HL-60 (cell line): ENCODE measurements around the gene LRRC8B.

Experiments
- POLR2AphosphoS5 ChIP-seq: IDR thresholded peaks from 2 replicates; pipeline ENCODE4 v1.6.1; 2012; ENCODE audit warnings: low read depth
- TF ChIP-seq, protein P1 (sequence below): IDR thresholded peaks from one replicate; pipeline ENCODE4 v1.5.1; 2011; ENCODE audit warnings: low read length, control low read depth, inconsistent platforms; ENCODE audit not compliant: insufficient read depth
- TF ChIP-seq, protein P2 (sequence below): IDR thresholded peaks from 2 replicates; pipeline ENCODE4 v1.6.1; 2012; ENCODE audit warnings: low read depth; ENCODE audit not compliant: insufficient replicate concordance

DNA sequence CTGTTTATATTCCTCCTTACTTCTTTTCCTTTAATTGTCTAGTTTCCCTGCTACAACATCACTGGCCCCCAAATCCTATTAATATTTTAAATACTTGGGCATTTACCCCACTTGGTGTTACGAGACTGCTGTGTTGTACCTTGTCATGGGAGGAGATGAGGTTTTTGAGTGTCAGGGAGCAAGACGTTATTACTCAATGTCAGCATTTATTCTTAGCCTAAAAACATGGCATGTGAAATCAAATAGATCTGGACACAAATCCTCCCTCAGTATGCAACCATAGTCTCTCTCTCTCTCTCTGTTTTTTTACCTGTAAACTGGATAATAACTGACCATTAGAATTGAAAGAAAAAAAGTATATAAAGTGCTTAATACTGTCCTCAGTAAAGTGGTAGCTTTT is 4.6 kb downstream of the LRRC8B start:
- TF ChIP-seq, protein P1, sequence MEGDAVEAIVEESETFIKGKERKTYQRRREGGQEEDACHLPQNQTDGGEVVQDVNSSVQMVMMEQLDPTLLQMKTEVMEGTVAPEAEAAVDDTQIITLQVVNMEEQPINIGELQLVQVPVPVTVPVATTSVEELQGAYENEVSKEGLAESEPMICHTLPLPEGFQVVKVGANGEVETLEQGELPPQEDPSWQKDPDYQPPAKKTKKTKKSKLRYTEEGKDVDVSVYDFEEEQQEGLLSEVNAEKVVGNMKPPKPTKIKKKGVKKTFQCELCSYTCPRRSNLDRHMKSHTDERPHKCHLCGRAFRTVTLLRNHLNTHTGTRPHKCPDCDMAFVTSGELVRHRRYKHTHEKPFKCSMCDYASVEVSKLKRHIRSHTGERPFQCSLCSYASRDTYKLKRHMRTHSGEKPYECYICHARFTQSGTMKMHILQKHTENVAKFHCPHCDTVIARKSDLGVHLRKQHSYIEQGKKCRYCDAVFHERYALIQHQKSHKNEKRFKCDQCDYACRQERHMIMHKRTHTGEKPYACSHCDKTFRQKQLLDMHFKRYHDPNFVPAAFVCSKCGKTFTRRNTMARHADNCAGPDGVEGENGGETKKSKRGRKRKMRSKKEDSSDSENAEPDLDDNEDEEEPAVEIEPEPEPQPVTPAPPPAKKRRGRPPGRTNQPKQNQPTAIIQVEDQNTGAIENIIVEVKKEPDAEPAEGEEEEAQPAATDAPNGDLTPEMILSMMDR, result no peak
- TF ChIP-seq POLR2AphosphoS5, result no peak
- TF ChIP-seq, protein P2, sequence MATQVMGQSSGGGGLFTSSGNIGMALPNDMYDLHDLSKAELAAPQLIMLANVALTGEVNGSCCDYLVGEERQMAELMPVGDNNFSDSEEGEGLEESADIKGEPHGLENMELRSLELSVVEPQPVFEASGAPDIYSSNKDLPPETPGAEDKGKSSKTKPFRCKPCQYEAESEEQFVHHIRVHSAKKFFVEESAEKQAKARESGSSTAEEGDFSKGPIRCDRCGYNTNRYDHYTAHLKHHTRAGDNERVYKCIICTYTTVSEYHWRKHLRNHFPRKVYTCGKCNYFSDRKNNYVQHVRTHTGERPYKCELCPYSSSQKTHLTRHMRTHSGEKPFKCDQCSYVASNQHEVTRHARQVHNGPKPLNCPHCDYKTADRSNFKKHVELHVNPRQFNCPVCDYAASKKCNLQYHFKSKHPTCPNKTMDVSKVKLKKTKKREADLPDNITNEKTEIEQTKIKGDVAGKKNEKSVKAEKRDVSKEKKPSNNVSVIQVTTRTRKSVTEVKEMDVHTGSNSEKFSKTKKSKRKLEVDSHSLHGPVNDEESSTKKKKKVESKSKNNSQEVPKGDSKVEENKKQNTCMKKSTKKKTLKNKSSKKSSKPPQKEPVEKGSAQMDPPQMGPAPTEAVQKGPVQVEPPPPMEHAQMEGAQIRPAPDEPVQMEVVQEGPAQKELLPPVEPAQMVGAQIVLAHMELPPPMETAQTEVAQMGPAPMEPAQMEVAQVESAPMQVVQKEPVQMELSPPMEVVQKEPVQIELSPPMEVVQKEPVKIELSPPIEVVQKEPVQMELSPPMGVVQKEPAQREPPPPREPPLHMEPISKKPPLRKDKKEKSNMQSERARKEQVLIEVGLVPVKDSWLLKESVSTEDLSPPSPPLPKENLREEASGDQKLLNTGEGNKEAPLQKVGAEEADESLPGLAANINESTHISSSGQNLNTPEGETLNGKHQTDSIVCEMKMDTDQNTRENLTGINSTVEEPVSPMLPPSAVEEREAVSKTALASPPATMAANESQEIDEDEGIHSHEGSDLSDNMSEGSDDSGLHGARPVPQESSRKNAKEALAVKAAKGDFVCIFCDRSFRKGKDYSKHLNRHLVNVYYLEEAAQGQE, result no peak
